ENCODE results near the gene KCNQ1.

GRCh38 chr11:2411446-2412305 lies 33.1 kb upstream of the KCNQ1 start:
- TF ChIP-seq POLR2A (IDR thresholded peaks at IDR 0.05) = no peak
- no peak for TF ChIP-seq CTCF (IDR thresholded peaks at IDR 0.05)

Data from body of pancreas (tissue), 4 donors.